Subcutaneous preadipocyte (primary cell): Measurements from ENCODE around the gene COL4A2. TPM values are rescaled to one million over a fixed set of nuclear protein-coding genes. Genes with fewer than 3 reads are reported as not detected.

Experiments used
- small RNA-seq: library from RNA; depleted of rRNA; stranded (forward); fragments of <200 nt; gene quantifications from one replicate; pipeline ENCODE3, GENCODE V24; 2012
- total RNA-seq: library from RNA; depleted of rRNA; stranded (reverse); fragments of >200 nt; gene quantifications from 2 replicates; pipeline ENCODE4 v1.2.3, GENCODE V29; 2012

The COL4A2 gene
- 138 and 142 TPM in 2 replicates for total RNA-seq

DNA sequence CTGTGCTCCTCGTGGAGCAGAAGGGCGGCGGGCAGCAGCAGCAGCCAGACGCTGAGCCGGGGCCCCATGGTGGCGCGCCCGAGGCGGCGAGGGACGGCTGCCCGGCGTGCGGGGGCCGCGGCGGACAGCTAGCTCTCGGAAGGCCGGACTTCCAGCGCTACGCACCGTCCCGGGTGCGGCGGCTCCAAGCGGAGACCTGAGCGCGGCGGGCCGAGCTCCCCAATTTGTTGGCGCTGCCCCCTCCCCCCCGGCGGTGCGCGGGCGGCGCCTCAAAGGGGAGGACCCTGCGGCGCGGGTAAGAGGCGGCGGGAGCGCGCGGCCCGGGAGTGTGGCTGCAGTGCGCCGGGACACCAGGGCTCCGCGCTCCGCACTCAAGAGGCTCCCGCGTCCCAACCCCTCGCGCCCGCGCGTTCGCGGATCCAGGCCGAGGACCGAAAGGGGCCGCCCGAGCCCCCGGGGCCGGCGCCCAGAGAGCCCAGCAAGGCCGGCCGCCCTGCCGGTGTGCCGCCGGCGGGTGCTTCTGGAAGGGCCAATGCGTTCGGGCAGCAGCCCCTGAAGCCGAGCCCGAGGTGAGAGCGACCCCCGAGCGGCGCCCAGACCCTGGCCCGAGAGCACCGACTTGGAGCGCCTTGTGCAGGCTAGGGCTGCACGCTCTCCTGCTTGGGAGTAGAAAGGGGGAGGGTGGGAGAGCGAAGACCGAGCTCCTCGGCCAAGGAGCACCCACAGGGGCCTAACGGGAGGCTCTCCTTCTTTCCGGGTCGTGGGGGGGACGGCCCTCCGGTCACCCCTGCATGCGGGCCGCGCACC, at the start of gene COL4A2, which contains the start of gene COL4A1:
Gene COL4A2, plus strand, starts transcription at position 325 of the 807 bp plus-strand sequence. CDS start 620 bp downstream, outside the sequence.
Gene COL4A1, minus strand, starts transcription at position 198 of the 807 bp plus-strand sequence. Its CDS starts 130 bp downstream, at position 68.

DNA sequence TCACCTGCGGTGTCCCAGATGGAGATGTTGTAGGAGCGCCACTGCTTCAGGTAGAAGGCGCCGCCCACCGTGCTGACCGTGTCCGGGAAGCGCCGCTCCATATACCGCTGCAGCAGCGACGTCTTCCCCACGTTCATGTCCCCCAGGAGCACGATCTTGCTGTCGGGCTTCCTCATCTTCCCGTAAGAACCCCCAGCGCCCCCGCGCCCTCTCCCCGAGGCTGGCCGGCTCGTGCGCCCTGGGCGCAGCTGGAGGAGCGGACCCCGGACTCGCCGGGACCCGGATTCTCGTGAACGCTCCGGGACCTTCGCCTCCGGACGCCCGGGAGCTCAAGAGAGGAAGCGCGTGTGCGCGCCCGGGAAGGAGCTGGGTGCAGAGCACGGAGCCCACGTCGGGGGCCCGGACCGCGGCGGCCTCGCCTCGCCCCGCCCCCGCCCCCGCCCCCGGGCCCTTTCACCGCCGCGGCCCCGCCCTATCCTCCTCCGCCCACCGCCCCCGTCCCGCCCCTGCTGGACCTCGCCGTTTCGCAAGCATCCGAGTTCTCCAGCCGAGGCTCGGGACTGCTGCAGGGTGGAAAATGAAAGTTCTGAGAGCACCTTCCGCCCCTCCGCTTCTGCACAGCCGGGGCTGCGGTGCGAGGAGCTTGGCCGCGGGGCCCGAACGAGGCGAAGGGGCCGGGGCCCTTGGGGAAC, 254.4 kb downstream of the COL4A2 start, which contains the start of gene RAB20:
Gene RAB20, minus strand, starts transcription at position 379 of the 692 bp plus-strand sequence. Its CDS starts 203 bp downstream, at position 176.

Small RNAs within 50 kb of the gene (small RNA-seq; reads per million reads assigned to genes)
- gene MIR8073 = not detected

Other genes starting within 250 kb of the COL4A2 start
- gene COL4A1, start 127 bp upstream of the COL4A2 start, total RNA-seq = 166 and 199 TPM in 2 replicates